Renal cortical epithelial cell (primary cell): ENCODE results near the gene CD86. TPM values are rescaled to one million over a fixed set of nuclear protein-coding genes. Genes with fewer than 3 reads are reported as not detected.
"Not testable (repeated sequence)": the region's sequence is repeated elsewhere in the genome, so short reads cannot be mapped to it uniquely, and the experiment has no call there.

Experiments used
- DNase-seq: peaks from one replicate; pipeline ENCODE4 v3.0.0-alpha.2; 2011; ENCODE audit warnings: low read depth
- total RNA-seq: library from RNA; depleted of rRNA; stranded (reverse); fragments of >200 nt; gene quantifications from 2 replicates; pipeline ENCODE4 v1.2.3, GENCODE V29; 2014

Gene CD86, protein sequence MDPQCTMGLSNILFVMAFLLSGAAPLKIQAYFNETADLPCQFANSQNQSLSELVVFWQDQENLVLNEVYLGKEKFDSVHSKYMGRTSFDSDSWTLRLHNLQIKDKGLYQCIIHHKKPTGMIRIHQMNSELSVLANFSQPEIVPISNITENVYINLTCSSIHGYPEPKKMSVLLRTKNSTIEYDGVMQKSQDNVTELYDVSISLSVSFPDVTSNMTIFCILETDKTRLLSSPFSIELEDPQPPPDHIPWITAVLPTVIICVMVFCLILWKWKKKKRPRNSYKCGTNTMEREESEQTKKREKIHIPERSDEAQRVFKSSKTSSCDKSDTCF
- not detected in 2 replicates for total RNA-seq

DNA sequence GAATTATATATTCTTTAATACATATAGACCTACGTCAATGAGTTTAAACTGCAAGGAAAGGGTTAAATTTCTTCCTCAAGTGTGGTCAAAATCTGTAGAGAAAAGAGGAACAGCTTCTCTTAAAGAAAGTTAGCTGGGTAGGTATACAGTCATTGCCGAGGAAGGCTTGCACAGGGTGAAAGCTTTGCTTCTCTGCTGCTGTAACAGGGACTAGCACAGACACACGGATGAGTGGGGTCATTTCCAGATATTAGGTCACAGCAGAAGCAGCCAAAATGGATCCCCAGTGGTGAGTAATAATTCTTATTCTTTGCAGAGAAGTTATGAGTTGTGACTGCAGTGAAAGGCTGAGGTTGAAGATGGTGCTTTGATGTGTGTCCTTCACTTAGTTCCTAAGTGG, at the start of gene CD86:
CD86 (plus strand) TSS at position 148 of the 400 bp plus-strand sequence; CDS start at position 276, 128 bp downstream.
- no peak for DNase-seq

DNA sequence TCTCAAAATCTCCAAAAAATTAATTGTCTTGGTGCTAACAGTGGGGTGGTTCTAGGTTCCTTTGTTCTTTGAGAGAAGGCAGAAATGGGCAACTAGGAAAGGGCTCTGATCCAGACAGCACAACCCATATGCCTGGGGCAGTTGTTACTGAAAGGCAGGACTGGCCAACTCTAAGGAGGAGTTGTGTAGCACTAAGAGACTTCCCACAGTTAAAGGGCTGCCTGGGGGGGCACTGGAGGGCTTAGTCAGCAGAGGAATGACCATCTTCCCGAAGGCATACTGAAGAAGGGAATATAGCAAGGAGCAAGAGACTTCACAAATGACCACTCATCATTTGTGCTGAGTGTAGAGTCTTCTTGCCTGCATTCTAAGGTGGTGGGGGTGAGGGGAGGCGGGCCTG, 48.9 kb upstream of the CD86 start:
- peak; percentile 48 for DNase-seq

DNA sequence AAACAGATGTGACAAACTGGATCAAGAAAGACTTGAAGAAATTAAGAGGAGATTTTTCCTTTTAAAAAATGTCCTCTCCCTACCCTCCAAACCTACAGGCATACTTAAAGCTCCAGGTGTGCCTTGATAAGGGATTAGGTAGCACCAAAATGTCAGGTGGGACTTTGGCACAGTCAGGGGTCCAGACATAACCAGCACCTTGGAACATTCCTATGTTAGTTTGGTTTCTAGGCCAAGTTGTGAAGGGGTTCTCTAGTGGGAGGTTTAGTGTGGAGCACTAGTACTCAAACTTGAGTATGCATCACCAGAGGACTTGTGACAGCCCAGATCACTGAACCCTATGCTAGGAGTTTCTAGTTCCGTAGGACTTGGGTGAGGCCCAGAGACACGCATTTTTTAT, 47.0 kb upstream of the CD86 start:
- DNase-seq, result no peak

DNA sequence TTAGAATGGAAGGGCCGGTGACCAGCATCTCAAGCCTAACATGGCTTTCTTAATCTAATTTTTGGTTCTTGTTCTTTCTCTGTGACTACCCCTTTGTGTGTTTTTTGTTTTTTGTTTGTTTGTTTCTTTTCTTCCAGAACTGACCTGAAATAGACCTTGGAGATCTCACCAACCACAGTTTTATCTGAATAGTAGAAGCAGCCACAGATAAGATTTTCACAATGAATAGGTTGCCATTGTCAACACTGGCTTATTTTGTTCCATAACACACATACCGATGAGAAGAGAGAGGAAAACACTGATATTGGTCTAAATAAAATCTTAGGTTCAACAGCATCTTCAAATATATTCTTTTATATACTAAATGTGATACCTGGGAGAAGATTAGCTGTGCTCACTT, 44.7 kb upstream of the CD86 start:
- no peak for DNase-seq

DNA sequence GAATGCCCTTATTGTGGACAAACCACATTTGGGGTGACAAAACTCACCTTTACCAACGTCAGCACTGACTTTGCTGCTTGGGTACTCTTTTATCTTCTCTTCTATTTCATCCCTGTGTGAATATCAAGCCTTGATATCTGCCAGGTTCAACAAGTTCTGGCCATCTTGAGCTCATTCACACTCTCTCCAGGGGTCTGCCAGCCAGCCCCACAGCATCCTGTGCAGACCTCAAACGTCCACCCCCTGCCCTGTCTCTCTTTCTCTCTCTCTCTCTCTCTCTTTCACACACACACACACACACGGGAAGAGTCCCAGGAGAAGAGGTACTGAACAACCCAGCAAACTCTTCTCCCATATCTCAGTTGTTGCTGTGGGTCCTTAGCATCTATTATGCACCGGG, 43.8 kb upstream of the CD86 start:
- no peak for DNase-seq

DNA sequence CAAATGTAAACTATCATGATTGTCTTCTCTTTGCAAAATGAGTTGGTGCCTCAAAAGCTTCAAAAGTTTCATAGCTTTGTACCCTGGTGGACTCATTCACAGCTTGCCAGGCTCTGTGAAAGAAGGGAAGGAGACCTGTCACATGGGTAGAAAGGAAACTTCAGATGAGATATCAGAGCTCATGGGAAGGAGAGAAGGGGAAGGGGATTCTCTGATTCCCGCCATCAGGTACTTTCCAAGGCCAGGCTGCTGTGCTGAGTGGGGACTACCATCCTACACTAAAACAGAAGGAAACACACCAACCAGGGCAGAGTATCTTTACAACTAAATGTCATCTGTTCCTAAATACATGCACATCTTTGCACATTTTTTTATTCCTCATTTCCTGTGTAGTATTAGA, 42.3 kb upstream of the CD86 start:
- no peak for DNase-seq

DNA sequence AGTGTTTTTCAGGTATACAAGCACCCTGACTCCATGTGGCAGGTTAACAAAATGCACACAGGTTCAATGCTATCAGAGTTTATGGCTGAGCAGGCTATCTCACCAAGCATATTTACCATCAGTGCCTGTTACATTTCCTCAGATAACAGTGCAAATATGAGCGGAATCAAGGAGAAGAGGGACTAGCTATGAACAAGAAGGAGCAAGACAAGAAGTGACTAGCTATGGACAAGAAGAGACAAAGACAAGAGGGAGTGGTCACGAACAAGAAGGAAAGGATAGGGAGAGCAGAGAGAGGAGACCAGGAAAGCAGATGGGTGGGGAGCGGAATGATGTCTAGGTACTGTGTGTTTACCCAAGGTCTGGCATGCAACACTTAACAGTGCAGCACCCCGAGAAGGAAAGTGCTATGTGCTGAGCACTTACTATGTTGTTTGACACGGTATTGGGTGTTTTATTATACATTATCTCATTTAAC, 41.7 kb upstream of the CD86 start:
- DNase-seq, result no peak

DNA sequence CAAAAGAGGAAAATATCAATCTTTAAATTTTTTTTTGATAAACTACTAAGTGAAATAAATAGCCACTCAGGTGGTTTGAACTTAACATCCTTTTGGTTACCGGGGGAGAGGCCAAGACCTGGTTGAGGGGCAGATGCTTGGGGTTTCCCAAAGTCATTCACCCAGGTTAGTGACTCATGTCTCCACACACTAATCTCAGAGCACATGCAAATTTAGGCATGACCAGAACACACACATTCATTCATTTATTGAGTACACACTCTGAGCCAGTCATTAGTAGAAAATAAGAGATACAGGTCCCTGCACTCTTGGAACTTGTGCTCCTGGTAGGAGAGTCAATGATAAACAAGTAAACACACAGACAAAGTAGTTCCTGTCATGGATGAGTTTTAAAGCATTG, 40.4 kb upstream of the CD86 start:
- DNase-seq, result peak; percentile 67

DNA sequence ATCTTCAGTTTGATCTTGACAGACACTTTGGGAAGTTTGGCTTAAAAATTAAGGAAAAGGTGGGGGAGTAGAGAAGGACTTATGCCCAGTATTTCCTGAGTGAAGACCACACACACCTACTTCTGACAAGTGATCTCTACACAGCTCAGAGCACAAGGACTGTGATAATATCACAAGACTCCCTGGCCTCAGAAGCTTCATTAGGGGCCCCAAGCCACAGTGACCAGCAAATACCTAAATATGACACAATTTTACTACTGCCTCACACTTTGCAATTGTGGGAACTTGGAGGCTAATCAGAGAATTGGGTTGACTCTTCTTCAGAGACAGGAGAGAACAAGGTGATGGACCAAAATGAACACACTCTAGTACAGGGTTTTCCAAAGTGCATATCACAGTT, 35.7 kb upstream of the CD86 start:
- no peak for DNase-seq

DNA sequence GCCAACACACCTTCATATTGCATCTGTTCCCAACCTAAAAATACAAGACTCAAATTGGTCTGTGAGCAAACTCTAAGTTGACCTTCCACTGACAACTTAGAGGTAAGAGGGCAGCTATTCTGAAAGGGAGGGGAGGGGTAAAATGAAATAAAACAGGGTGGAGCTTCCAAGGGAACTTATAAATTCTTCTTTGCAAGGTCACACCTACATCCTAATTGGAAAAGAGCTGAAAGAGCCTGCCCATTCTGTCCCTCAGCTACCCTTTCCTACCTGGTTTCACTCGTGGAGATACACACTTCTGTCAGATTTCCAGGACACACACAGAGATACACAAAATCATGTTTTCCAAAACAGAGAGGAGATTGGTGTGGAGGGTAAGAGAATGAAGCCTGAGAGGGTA, 34.1 kb upstream of the CD86 start:
- DNase-seq, result no peak

DNA sequence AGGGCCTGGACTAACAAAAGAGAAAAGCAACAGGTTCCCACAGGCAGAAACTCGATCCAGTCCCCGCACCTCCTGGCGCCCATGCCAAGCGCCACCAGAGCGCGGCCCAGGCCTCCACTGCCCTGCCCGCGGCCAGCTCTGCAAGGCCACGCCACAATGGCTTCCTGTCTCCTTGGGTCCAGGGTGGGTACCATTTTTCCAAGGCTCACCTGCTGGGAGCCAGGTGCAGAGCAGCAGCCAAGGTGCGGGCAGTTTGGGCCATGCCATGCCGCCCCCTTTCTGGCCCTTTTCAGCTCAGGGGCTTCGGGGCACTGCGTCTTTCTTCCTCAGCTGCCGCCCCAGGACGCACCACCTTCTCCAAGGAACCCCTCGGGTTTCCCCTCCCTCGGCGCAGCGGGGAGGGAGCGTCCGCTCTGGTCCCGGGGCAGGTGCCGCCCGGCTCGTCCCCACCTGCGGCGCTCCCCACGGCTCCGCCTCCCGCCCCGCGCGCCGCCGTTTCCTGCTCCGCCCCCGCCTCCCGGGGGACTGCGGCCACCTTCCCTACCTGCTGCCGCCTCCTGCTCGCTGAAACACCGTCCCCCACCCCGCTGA, 33.3 kb upstream of the CD86 start, which contains the start of gene ILDR1:
ILDR1 (minus strand) TSS at position 437 of the 591 bp plus-strand sequence; CDS start at position 267, 170 bp downstream.
- no peak for DNase-seq

DNA sequence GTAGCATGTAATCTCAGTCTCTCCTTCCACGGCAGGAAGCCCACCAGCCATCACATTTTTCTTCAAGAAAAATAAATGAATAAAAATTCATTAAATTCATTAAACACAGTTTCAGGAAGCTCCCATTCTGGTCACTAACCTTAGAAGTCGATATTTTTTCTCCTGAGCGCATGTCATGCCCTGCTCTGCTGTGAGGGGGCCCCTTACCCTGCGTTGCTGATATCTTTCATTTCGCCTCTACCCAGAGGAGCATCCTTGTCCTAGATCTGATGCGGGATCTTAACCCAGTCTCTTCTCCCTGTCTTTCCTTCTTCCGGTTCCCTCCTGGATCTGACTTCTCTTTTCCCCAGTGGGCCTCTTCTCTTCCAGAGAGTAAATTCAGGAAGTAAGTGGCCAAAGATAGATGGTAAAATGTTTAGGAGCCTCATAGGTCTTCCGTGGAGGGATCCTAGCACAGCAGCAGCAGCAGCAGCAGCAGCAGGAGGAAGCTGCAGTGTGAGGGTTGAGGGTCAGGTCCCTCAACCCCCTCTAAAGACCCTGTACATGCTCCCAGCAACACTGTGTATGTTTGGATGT, 31.7 kb upstream of the CD86 start:
- DNase-seq, result no peak

DNA sequence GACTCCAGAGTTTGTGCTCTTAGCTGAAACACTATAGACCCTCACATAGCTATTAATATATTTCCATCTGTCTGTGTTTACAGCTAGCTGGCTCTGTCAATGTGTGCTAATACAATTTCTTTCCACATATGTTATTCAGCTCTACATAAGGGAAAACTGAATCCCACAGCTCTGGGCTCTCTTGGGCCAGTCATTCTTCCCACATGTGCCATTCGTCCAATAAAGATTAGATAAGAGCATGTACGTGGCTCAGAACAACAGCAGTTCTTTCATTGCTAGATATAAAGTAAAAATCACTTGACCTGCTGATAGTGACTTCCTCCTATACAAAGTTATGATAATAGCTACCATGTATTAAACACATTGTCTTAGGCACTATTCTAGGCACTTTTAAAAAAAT, 30.4 kb upstream of the CD86 start:
- no peak for DNase-seq

DNA sequence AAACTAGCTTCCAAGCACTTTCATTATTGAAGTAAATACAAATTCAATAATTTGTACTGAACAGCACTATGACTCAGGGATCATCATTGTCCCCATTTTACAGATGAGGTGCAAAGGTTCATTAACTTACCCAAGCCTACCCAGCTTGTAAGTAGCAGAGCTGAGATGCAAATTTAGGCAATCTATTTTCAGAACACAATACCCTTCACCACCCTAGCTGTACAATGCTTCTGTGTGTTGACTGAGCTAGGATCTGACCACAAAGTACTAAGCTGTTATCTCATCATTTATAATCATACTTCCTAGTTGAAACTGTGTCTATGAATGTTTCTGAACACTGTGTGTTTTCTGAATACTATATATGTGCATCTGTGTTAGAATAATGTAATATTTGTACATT, 29.9 kb upstream of the CD86 start:
- DNase-seq, result no peak

DNA sequence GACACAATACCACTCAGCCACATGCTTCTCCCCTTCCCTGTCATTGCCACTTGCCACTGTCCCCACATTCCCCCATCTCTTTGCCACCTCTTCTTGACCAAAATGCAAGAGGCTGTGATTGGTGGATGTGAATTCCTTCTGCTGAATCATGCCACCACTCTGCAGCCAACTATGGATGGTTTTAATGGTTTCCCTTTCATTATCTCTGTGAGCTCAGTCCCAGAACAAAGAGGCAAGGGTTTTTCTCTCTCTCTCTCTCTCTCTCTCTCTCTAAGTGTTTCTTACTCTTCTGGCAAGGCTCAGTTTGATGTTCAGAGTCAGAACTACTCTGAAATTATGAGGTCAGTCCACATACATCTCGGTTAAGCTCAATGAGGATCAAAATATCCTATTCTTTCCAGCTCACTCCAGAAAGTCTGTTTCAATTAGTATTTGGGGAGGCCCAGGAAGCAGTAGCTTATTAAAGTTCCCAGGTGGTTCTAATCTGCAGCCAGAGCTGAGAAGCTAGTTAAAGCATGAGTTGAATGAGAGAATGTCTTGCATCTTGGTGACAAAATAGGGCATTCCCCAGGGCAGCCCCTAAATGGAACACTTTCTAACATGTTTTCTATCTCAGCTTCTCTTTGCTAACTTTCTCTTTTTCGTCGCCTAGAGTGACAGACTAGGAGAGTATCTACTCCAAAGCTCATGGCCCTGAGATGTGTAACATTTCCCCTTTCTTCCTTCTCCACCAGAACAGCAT, 24.6 kb upstream of the CD86 start:
- DNase-seq, result peak; percentile 42

DNA sequence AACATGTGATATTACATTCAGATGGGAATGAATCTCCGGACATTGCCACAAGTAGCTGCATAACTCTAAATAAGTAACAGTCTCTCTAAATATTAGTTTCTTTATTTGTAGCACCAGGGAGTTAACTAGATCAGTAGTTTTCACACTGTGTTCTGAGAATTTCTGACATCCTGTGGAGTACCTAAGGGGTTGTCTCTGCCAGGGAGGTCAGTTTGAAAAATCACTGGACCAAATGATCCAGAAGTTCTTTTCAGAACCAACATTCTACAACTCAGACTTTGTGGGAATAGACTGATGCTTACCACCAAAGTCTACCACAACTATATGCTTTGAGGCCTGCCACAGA, 24.1 kb upstream of the CD86 start:
- no peak for DNase-seq

DNA sequence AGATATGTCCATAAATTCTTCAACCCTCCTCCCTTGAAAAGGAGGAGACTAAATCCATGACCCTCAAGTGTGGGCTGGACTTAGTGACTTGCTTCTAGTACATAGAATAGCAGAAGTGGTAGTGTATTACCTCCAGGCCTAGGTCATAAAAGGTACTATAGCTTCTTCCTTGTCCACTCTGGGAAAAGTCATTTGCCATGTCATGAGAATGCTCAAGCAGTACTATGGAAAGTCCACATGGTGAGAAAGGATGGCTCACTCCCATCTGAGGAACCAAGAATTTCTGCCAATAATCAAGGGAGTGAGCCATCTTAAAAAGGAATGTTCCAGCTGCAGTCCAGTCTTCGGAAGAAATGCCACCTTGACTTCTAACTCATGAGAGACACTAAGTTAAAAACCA, 22.6 kb upstream of the CD86 start:
- DNase-seq, result no peak

DNA sequence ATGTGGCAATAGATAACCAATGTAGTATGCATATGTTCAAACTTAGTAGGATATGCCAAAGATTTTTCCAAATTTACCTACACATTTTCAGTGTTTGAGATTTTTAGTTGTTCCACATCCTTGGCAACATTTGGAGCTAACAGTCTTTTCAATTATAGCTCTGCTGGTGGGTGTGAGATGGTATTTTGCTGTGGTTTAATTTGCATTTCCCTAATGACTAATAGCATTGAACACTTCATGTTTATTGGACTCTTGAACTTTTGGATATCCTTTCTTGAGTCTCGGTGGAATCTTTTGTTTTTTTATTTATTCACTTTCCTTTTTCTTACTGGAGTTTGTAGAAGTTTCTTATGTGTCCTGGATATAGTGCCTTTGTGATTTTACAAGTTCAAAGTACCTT, 22.1 kb upstream of the CD86 start:
- DNase-seq, result peak; percentile 72

DNA sequence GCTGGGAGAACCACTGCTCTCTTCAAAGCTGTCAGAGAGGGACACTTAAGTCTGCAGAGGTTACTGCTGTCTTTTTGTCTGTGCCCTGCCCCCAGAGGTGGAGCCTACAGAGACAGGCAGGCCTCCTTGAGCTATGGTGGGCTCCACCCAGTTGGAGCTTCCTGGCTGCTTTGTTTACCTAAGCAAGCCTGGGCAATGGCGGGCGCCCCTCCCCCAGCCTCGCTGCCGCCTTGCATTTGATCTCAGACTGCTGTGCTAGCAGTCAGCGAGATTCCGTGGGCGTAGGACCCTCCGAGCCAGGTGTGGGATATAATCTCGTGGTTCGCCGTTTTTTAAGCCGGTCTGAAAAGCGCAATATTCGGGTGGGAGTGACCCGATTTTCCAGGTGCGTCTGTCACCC, 7.9 kb upstream of the CD86 start:
- not testable (repeated sequence) for DNase-seq

DNA sequence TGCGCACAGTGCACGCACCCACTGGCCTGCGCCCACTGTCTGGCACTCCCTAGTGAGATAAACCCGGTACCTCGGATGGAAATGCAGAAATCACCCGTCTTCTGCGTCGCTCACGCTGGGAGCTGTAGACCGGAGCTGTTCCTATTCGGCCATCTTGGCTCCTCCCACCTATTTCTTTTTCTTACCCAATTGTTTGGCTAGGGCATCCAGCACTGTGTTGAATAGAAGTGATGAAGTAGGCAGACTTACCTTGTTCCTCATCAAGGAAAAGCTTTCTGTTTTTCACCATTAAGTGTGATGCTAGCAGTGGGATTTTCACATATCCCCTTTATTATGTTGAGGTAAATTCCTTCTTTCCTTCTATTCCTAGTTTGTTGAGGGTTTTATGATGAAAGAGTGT, 7.4 kb upstream of the CD86 start:
- DNase-seq, result not testable (repeated sequence)

DNA sequence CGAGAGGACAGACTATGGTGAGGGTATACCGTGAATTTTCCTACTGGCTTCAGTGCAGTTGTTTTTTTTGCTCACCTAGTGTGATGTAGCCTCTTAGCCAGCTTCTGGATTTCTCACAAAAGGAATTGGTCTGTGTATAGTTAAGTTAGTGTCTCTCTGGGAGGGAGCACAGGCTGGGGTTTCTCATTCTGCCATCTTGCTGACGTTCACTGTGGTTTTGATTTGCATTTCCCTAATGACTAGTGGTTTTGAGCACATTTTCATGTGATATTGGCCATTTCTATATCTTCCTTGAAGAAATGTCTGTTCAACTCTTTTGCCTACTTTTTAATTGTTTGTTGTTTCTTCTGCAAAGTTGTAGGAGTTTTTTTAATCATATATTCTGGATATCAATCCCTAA, 2.2 kb upstream of the CD86 start:
- DNase-seq, result no peak

DNA sequence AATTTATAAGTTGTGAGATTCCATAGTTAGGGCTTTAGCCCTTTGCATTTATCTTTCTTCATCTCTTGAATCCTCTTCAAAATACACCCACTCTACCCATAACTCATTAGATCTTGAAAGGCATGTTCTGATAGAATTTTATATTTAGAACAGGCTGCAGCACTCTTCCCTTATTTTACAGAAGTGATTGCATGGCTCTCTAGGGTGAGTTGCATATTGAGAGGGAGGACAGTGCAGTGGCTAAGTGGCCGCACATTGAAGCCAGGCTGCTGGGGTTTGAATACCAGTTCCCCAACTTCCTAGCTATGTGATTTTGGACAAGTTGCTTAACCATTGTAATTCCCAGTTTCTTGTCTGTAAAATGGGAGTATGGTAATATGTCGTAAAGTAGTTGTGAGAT, 2.5 kb downstream of the CD86 start:
- no peak for DNase-seq

DNA sequence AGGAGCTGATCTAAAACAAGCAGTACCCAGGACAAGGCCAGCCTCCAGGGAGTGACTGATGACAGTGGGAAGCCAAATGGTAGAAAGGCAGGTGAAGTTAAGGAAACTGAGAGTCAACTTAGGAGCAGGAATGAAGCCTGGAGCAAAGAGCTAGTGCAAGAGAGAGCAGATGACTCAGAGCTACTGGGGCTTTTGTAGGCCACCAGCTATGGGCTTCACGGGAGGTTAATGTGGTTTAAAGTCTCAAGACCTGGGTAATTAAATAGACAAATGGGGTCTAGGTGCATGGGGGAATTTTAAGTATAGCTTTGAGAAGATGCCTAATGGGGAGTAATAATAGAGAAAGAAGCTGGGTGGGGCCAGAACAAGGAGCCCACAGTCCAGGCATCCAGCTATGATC, 3.1 kb downstream of the CD86 start:
- DNase-seq, result peak; percentile 30
